ENCODE measurements around the gene PDE6D.
A peak's percentile ranks its signal among the peaks of the same experiment; 100 is the strongest.
"Not testable (repeated sequence)": the region's sequence is repeated elsewhere in the genome, so short reads cannot be mapped to it uniquely, and the experiment has no call there.

Gene PDE6D

GRCh38 chr2:231780123-231780908, 766 bp downstream of the PDE6D start:
- DNase-seq = peak in 1 of 56 donors; percentile 17

- no peak for DNase-seq
Measured at GRCh38 chr2:231769170-231770136, 11.6 kb downstream of the PDE6D start.

- DNase-seq = no peak
Measured at GRCh38 chr2:231765496-231765929, 15.6 kb downstream of the PDE6D start.

DNA sequence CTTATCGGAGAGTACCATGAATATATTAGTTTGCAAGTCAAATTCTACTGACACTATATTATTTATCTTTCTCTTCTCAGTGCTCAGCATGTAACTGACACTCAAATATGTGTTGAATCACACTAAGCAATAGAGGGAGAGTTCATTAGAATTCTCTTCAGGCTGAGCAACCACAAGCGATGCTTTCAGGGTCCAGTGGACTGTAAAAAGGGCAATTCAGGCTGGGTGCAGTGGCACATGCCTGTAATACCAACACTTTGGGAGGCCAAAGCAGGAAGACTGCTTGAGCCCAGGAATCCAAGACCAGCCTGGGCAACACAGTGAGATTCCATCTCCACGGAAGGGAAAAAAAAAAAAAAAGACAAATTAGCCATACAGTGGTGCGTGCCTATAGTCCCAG, 16.3 kb downstream of the PDE6D start:
- peak in 19 of 56 donors; percentile 3 to 60 (median 22) for DNase-seq

GRCh38 chr2:231764124-231764523, 17.0 kb downstream of the PDE6D start:
- no peak for DNase-seq

GRCh38 chr2:231761735-231762134, 19.3 kb downstream of the PDE6D start:
- DNase-seq = no peak

DNA sequence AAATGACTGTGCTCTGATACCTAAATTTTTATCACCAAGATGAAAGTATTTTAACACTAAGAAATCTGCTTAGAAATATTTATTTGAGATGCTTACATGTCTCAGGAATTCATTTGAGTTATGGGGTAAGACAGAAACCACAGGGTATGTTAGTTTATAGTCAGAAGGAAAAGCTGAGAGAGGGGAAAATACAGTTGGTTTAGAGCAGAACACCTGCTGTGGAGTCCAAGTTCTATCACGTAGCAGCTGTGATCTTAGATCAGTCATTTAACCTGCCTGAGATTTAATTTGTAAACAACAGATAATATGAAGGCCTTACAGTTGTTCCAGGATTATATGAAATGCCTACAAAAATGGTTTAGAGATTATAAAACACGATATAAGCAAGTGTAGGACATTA, 29.0 kb downstream of the PDE6D start:
- no peak for DNase-seq

- no peak for DNase-seq
Measured at GRCh38 chr2:231751042-231751815, 29.9 kb downstream of the PDE6D start.

GRCh38 chr2:231749016-231749415, 32.1 kb downstream of the PDE6D start:
- not testable (repeated sequence) for DNase-seq

DNA sequence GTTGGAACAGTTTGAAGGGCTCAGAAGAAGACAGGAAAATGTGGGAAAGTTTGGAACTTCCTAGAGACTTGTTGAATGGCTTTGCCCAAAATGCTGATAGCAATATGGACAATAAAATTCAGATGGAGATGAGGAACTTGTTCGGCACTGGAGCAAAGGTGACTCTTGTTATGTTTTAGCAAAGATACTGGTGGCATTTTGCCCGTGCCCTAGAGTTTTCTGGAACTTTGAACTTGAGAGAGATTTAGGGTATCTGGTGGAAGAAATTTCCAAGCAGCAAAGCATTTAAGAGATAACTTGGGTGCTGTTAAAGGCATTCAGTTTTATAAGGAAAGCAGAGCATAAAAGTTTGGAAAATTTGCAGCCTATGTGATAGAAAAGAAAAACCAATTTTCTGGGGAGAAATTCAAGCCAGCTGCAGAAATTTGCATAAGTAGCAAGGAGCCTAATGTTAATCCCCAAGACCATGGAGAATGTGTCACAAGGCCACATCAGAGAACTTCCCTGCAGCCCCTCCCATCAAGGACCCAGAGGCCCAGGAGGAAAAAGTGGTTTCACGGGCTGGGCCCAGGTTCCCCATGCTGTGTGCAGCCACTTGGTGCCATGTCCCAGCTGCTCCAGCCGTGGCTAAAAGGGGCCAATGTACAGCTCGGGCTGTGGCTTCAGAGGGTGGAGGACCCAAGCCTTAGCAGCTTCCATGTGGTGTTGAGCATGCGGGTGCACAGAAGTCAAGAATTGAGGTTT, 32.8 kb downstream of the PDE6D start:
- DNase-seq = not testable (repeated sequence)

GRCh38 chr2:231745303-231746038, 35.6 kb downstream of the PDE6D start:
- no peak for DNase-seq

DNA sequence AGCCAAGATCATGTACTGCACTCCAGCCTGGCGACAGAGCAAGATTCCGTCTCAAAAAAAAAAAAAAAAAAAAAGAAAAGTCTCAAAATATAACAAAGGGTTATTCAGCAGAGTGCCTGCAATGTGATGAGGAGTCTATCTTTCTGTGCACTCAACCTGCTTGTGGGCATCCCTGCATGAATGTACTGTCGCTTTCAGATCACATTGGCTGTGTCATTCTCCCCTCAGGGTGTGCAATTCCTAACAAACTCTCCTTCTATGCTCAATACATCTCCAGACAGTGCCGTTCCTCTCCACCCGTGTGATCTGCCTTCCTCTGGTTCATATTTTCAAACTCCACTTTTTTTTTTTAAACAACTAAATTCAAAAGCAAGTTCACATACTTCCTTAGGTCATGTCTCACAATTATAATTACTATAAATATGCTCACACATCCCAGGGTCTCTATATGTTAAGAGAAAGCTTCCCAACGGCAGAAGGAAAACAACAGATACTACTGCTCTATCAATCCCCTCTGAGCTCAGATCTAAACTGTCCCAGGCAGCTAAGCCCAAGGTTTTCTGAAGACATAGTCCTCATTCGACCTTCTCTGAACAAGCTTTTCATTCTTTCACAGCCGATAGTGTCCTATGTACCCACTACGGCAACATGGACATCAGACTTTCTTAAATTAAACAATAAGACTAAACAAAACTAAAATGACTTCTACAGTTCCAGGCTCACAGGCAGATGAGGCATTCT, 37.5 kb downstream of the PDE6D start:
- DNase-seq = no peak

- DNase-seq = no peak
Measured at GRCh38 chr2:231737761-231738160, 43.3 kb downstream of the PDE6D start.

- DNase-seq = no peak
Measured at GRCh38 chr2:231732604-231733003, 48.5 kb downstream of the PDE6D start.

DNA sequence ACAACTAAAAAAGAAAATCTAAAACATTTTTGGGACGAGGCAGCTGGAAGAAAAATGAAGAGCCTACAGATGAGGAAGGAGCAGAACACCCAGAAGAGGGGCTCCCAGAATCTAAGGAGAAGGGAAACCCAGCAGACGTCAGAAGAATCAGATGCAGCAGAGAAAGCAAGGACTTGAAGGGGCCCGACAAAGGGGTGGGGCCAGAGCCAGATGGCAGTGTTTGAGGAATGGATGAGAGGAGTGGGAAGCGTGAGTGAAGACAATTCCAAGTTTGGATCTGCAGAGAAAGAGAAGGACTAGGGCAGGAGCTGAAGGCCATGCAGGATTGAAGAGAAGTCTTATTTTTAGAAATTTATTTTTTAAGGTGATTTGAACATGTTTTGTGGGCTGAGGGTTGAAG, 53.5 kb downstream of the PDE6D start:
- DNase-seq = no peak

GRCh38 chr2:231726276-231726675, 54.8 kb downstream of the PDE6D start:
- no peak for DNase-seq

GRCh38 chr2:231725476-231725875, 55.6 kb downstream of the PDE6D start:
- DNase-seq = no peak

- DNase-seq = no peak
Measured at GRCh38 chr2:231722721-231723307, 58.3 kb downstream of the PDE6D start.

All from nucleus accumbens (tissue), 56 donors.